Measurements from ENCODE around the gene COPS9. TPM values are rescaled to one million over a fixed set of nuclear protein-coding genes. Genes with fewer than 3 reads are reported as not detected.

COPS9 gene
- total RNA-seq, 1 donor from 2014 or later = 140 TPM

- peaks cover 3% of the 10 kb centered on the region for H3K9me3 Mint-ChIP-seq (ENCODE audit: low read depth)
- H3K4me3 Mint-ChIP-seq (ENCODE audit: unreplicated experiment) = no peak overlapping the region
- no peaks in the 10 kb centered on the region for H3K4me1 Mint-ChIP-seq (ENCODE audit: low read depth)
- TF ChIP-seq, protein P1, sequence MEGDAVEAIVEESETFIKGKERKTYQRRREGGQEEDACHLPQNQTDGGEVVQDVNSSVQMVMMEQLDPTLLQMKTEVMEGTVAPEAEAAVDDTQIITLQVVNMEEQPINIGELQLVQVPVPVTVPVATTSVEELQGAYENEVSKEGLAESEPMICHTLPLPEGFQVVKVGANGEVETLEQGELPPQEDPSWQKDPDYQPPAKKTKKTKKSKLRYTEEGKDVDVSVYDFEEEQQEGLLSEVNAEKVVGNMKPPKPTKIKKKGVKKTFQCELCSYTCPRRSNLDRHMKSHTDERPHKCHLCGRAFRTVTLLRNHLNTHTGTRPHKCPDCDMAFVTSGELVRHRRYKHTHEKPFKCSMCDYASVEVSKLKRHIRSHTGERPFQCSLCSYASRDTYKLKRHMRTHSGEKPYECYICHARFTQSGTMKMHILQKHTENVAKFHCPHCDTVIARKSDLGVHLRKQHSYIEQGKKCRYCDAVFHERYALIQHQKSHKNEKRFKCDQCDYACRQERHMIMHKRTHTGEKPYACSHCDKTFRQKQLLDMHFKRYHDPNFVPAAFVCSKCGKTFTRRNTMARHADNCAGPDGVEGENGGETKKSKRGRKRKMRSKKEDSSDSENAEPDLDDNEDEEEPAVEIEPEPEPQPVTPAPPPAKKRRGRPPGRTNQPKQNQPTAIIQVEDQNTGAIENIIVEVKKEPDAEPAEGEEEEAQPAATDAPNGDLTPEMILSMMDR (IDR thresholded peaks at IDR 0.05) = no peak
- peaks cover 34% of the 10 kb centered on the region for H3K27me3 Mint-ChIP-seq (ENCODE audit: low read depth)
- DNase-seq (ENCODE audit: low spot score) = peak; percentile 87
- H3K27ac Mint-ChIP-seq (ENCODE audit: unreplicated experiment) = no peak overlapping the region
- no peaks in the 10 kb centered on the region for H3K36me3 Mint-ChIP-seq (ENCODE audit: low read depth)
Observed at GRCh38 chr2:240168546-240169361, 32.6 kb upstream of the COPS9 start.

DNA sequence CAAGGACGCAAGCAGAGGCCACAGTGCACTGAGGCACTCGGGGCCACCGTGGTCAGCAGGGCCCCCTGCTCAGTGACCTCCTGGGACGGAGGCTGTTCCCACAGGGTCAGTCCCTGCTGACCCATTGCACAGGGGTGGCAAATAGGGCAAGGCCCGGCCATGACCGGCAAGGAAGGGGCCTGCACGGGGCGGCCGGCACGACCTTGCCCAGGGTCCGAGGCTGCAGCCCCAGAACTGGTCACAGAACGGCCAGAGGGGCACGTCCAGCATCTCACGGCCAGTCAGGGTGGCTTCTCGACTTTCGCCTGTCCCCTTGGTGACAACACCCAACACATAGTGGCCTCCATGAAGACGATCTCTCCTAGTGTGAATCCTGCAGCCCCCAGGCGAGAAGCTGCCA is 31.9 kb upstream of the COPS9 start:
- peak; percentile 74 for DNase-seq (ENCODE audit: low spot score)
- H3K27ac Mint-ChIP-seq (ENCODE audit: unreplicated experiment) = no peak overlapping the region
- no peak overlapping the region for H3K4me3 Mint-ChIP-seq (ENCODE audit: unreplicated experiment)
- H3K36me3 Mint-ChIP-seq (ENCODE audit: low read depth) = no peaks in the 10 kb centered on the region
- no peaks in the 10 kb centered on the region for H3K4me1 Mint-ChIP-seq (ENCODE audit: low read depth)
- peaks cover 3% of the 10 kb centered on the region for H3K9me3 Mint-ChIP-seq (ENCODE audit: low read depth)
- peaks cover 34% of the 10 kb centered on the region for H3K27me3 Mint-ChIP-seq (ENCODE audit: low read depth)
- TF ChIP-seq, protein P1 (IDR thresholded peaks at IDR 0.05) = no peak

GRCh38 chr2:240167588-240167880 is 31.4 kb upstream of the COPS9 start:
- Mint-ChIP-seq H3K27ac (ENCODE audit: unreplicated experiment) (no peak overlapping the region), H3K9me3 (ENCODE audit: low read depth) (no peaks in the 10 kb centered on the region), H3K36me3 (ENCODE audit: low read depth) (no peaks in the 10 kb centered on the region), H3K27me3 (ENCODE audit: low read depth) (peaks cover 39% of the 10 kb centered on the region), H3K4me1 (ENCODE audit: low read depth) (no peaks in the 10 kb centered on the region), H3K4me3 (ENCODE audit: unreplicated experiment) (no peak overlapping the region)
- DNase-seq (ENCODE audit: low spot score) = no peak
- TF ChIP-seq, protein P1 (IDR thresholded peaks at IDR 0.05) = no peak

DNA sequence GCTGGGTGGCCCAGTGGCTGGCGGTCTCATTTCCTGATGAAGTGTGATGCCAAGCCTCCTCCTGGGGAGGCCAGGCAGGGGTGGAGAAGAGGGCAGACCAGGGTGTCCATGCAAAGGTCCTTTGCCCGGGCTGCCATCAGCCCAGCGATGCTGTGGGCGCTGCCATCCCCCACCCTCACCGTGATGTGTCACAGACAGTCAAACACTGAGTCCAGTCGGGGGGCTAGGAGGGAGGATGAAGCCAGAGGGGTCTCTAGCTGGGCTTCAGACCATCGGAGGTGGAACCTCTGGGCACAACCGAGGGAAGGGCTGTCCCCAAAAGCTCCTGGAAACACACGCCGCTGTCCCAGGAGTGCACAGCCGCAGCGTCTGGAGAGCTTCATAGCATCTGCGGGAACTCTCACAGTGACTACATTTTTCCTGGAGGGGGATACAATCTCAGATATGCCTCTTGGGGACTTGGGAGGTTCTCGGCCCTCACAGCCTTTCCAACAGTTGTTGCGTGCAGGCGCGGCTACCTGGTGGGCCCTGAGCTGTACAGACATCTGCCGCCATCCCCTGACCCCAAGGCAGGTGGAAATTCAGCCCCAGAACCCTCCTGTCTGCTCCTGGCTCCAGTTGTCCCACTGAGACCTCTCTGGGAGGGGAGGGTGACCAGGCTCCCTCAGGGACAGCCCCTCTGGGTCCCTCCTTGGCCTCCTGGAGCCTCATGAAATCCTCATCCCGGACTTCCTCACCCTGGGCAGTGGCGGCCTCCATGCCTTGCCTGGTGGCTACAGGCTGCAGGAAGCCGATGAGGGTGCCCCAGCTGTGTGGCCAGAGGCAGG is 30.9 kb upstream of the COPS9 start:
- DNase-seq (ENCODE audit: low spot score) = peak; percentile 68
- Mint-ChIP-seq H3K36me3 (ENCODE audit: low read depth) (no peaks in the 10 kb centered on the region), H3K4me3 (ENCODE audit: unreplicated experiment) (no peak overlapping the region), H3K27me3 (ENCODE audit: low read depth) (peaks cover 40% of the 10 kb centered on the region), H3K27ac (ENCODE audit: unreplicated experiment) (no peak overlapping the region), H3K4me1 (ENCODE audit: low read depth) (no peaks in the 10 kb centered on the region), H3K9me3 (ENCODE audit: low read depth) (no peaks in the 10 kb centered on the region)
- TF ChIP-seq, protein P1 (IDR thresholded peaks at IDR 0.05) = no peak

- no peaks in the 10 kb centered on the region for H3K4me1 Mint-ChIP-seq (ENCODE audit: low read depth)
- no peaks in the 10 kb centered on the region for H3K9me3 Mint-ChIP-seq (ENCODE audit: low read depth)
- peaks cover 37% of the 10 kb centered on the region for H3K27me3 Mint-ChIP-seq (ENCODE audit: low read depth)
- TF ChIP-seq, protein P1 (IDR thresholded peaks at IDR 0.05) = no peak
- H3K4me3 Mint-ChIP-seq (ENCODE audit: unreplicated experiment) = no peak overlapping the region
- DNase-seq (ENCODE audit: low spot score) = peak; percentile 48
- no peaks in the 10 kb centered on the region for H3K36me3 Mint-ChIP-seq (ENCODE audit: low read depth)
- H3K27ac Mint-ChIP-seq (ENCODE audit: unreplicated experiment) = no peak overlapping the region
Observed at GRCh38 chr2:240166191-240166590, 30.1 kb upstream of the COPS9 start.
